Activated CD4-positive, alpha-beta T cell treated with anti-CD3 and anti-CD28 coated beads for 1 hour (primary cell): ENCODE measurements around the gene RBFOX1.

Source experiments
- DNase-seq: peaks from one replicate; pipeline ENCODE4 v3.0.0-alpha.2; 2020

The RBFOX1 gene

GRCh38 chr16:7422036-7422888 lies 89.6 kb downstream of the RBFOX1 start:
- no peak for DNase-seq

- no peak for DNase-seq
Observed at GRCh38 chr16:7423434-7424044, 90.9 kb downstream of the RBFOX1 start.

- DNase-seq = no peak
Observed at GRCh38 chr16:7426161-7426560, 93.5 kb downstream of the RBFOX1 start.

- DNase-seq = no peak
Observed at GRCh38 chr16:7431723-7432122, 99.1 kb downstream of the RBFOX1 start.

- DNase-seq = no peak
Observed at GRCh38 chr16:7436306-7436705, 103.7 kb downstream of the RBFOX1 start.

GRCh38 chr16:7437135-7437804 lies 104.6 kb downstream of the RBFOX1 start:
- no peak for DNase-seq

- no peak for DNase-seq
Observed at GRCh38 chr16:7437843-7438242, 105.2 kb downstream of the RBFOX1 start.

- no peak for DNase-seq
Observed at GRCh38 chr16:7438601-7439000, 106.0 kb downstream of the RBFOX1 start.

GRCh38 chr16:7439518-7439917 lies 106.9 kb downstream of the RBFOX1 start:
- no peak for DNase-seq

- no peak for DNase-seq
Observed at GRCh38 chr16:7440886-7441400, 108.3 kb downstream of the RBFOX1 start.

GRCh38 chr16:7442050-7442449 lies 109.4 kb downstream of the RBFOX1 start:
- no peak for DNase-seq

GRCh38 chr16:7443142-7443541 lies 110.5 kb downstream of the RBFOX1 start:
- DNase-seq = no peak

- no peak for DNase-seq
Observed at GRCh38 chr16:7443648-7444365, 111.2 kb downstream of the RBFOX1 start.

- DNase-seq = no peak
Observed at GRCh38 chr16:7449306-7449705, 116.7 kb downstream of the RBFOX1 start.

- no peak for DNase-seq
Observed at GRCh38 chr16:7449808-7450207, 117.2 kb downstream of the RBFOX1 start.

- no peak for DNase-seq
Observed at GRCh38 chr16:7450440-7450839, 117.8 kb downstream of the RBFOX1 start.

GRCh38 chr16:7452090-7452489 lies 119.4 kb downstream of the RBFOX1 start:
- no peak for DNase-seq

GRCh38 chr16:7456211-7456610 lies 123.6 kb downstream of the RBFOX1 start:
- no peak for DNase-seq

GRCh38 chr16:7458144-7458543 lies 125.5 kb downstream of the RBFOX1 start:
- no peak for DNase-seq

GRCh38 chr16:7470344-7470743 lies 137.7 kb downstream of the RBFOX1 start:
- no peak for DNase-seq

GRCh38 chr16:7471268-7471667 lies 138.6 kb downstream of the RBFOX1 start:
- no peak for DNase-seq

GRCh38 chr16:7482032-7482431 lies 149.4 kb downstream of the RBFOX1 start:
- no peak for DNase-seq
